Neuronal stem cell (in vitro differentiated cells): ENCODE measurements around the gene TTC39C.

Experiments used
- DNase-seq: peaks from one replicate; pipeline ENCODE4 v3.0.0-alpha.2; 2013; ENCODE audit warnings: low spot score
- H2AFZ ChIP-seq: one replicate; pipeline ENCODE4 v1.6.1; 2013; ENCODE audit warnings: mild to moderate bottlenecking, low read length, inconsistent platforms
- H2AK5ac ChIP-seq: 2 replicates; pipeline ENCODE4 v1.6.1; 2013; ENCODE audit warnings: low read depth, mild to moderate bottlenecking, inconsistent platforms, low read length, moderate library complexity, mixed read lengths
- H2BK120ac ChIP-seq: 2 replicates; pipeline ENCODE4 v1.6.1; 2013; ENCODE audit warnings: low read depth, mild to moderate bottlenecking, inconsistent platforms, low read length, moderate library complexity, mixed read lengths
- H2BK12ac ChIP-seq: one replicate; pipeline ENCODE4 v1.6.1; 2013; ENCODE audit warnings: low read length, inconsistent platforms
- H2BK15ac ChIP-seq: 2 replicates; pipeline ENCODE4 v1.6.1; 2013; ENCODE audit warnings: mild to moderate bottlenecking, low read length, inconsistent platforms, mixed read lengths
- H2BK5ac ChIP-seq: one replicate; pipeline ENCODE4 v1.6.1; 2013; ENCODE audit warnings: inconsistent platforms, mild to moderate bottlenecking, low read length, moderate library complexity
- H3K14ac ChIP-seq: one replicate; pipeline ENCODE4 v1.6.1; 2013; ENCODE audit warnings: low read length, inconsistent platforms
- H3K18ac ChIP-seq: 2 replicates; pipeline ENCODE4 v1.6.1; 2013; ENCODE audit warnings: low read length, inconsistent platforms
- H3K23ac ChIP-seq: 2 replicates; pipeline ENCODE4 v1.6.1; 2013; ENCODE audit warnings: low read depth, mild to moderate bottlenecking, mixed read lengths, low read length, inconsistent platforms; ENCODE audit not compliant: poor library complexity
- H3K27ac ChIP-seq: replicated peaks from 3 replicates; pipeline ENCODE4 v1.5.1; 2013; ENCODE audit warnings: low read length, inconsistent platforms
- H3K27me3 ChIP-seq, 3 experiments: 2 replicates each; pipeline ENCODE4 v1.6.1; 2013; ENCODE audit warnings: low read length in 3 of 3, mild to moderate bottlenecking in 2 of 3, inconsistent platforms in 1 of 3, low read depth in 1 of 3, mixed read lengths in 1 of 3, moderate library complexity in 1 of 3; ENCODE audit not compliant: control insufficient read depth in 3 of 3, insufficient read depth in 3 of 3
- H3K36me3 ChIP-seq, 2 donors: replicated peaks in 1 of 2; 2 replicates each; pipeline ENCODE4 v1.6.1; 2013; ENCODE audit warnings: low read length in 2 of 2; ENCODE audit not compliant: control insufficient read depth in 2 of 2, insufficient read depth in 2 of 2
- H3K4ac ChIP-seq: 2 replicates; pipeline ENCODE4 v1.6.1; 2013; ENCODE audit warnings: inconsistent platforms, mild to moderate bottlenecking, low read length, moderate library complexity
- H3K4me1 ChIP-seq, 2 donors: 1 replicate in 1 of 2; 2 replicates in 1 of 2; pipeline ENCODE4 v1.6.1; 2013; ENCODE audit warnings: low read length in 2 of 2, low read depth in 1 of 2; ENCODE audit not compliant: control insufficient read depth in 2 of 2, insufficient read depth in 1 of 2
- H3K4me2 ChIP-seq: one replicate; pipeline ENCODE4 v1.6.1; 2013; ENCODE audit warnings: mild to moderate bottlenecking, low read length, inconsistent platforms; ENCODE audit not compliant: insufficient read depth, poor library complexity, severe bottlenecking
- H3K4me3 ChIP-seq, 2 donors: 2 replicates each; pipeline ENCODE4 v1.5.1; 2013; ENCODE audit warnings: low read length in 2 of 2, mild to moderate bottlenecking in 2 of 2, inconsistent platforms in 1 of 2, moderate library complexity in 1 of 2
- H3K79me1 ChIP-seq: one replicate; pipeline ENCODE4 v1.6.1; 2013; ENCODE audit warnings: low read depth, mild to moderate bottlenecking, inconsistent platforms, low read length, moderate library complexity
- H3K9ac ChIP-seq: one replicate; pipeline ENCODE4 v1.6.1; 2013; ENCODE audit warnings: mild to moderate bottlenecking, low read depth, low read length, inconsistent platforms; ENCODE audit not compliant: poor library complexity
- H3K9me3 ChIP-seq, 2 donors: replicated peaks in 1 of 2; 2 replicates each; pipeline versions ENCODE3 to v1.6.1; 2013; ENCODE audit warnings: low read length in 2 of 2, mild to moderate bottlenecking in 2 of 2, inconsistent platforms in 1 of 2, low read depth in 1 of 2, mixed read lengths in 1 of 2, moderate library complexity in 1 of 2; ENCODE audit not compliant: control insufficient read depth in 2 of 2, insufficient read depth in 1 of 2
- H4K8ac ChIP-seq: one replicate; pipeline ENCODE4 v1.6.1; 2013; ENCODE audit warnings: low read depth, mild to moderate bottlenecking, inconsistent platforms, low read length, moderate library complexity
- H4K91ac ChIP-seq: one replicate; pipeline ENCODE4 v1.6.1; 2013; ENCODE audit warnings: low read length, low read depth, mild to moderate bottlenecking, inconsistent platforms; ENCODE audit not compliant: poor library complexity
- WGBS, 2 donors: extraction: QIAGEN DNeasy Blood & Tissue Kit; methylation state at CpG; one replicate each; pipeline ENCODE4 v1.1.7; 2013; ENCODE audit warnings: missing lambda C conversion rate in 2 of 2, mixed read lengths in 1 of 2; ENCODE audit not compliant: insufficient read length in 2 of 2, insufficient replicate concordance in 1 of 2; ENCODE audit errors: extremely low coverage in 2 of 2; 5-methylcytosine and 5-hydroxymethylcytosine counted together

TTC39C gene

GRCh38 chr18:23968638-23969604 is 45.6 kb upstream of the TTC39C start:
- Histone ChIP-seq H3K4me2 (no peak overlapping the region), H3K4me1 (peaks cover 0 to 3% of the 10 kb centered on the region in 2 donors), H2BK5ac (no peak overlapping the region), H3K27ac (no peak overlapping the region), H2AFZ (no peak overlapping the region), H3K14ac (no peak overlapping the region), H3K36me3 (no peaks in the 10 kb centered on the region), H3K18ac (no peak overlapping the region), H3K23ac (no peak overlapping the region), H2BK12ac (no peak overlapping the region), H3K4me3 (no peak overlapping the region), H4K8ac (no peak overlapping the region), H3K4ac (no peak overlapping the region), H3K9ac (no peak overlapping the region), H2AK5ac (no peak overlapping the region), H3K9me3 (no peaks in the 10 kb centered on the region), H3K79me1 (no peaks in the 10 kb centered on the region), H2BK15ac (no peak overlapping the region), H3K27me3 (peaks cover 0 to 8% (median 0%) of the 10 kb centered on the region in 3 experiments), H2BK120ac (no peak overlapping the region), H4K91ac (no peak overlapping the region)
- DNase-seq, result no peak
- WGBS, 2 donors, result no CpG with 5 or more reads among the region's 4 CpGs

DNA sequence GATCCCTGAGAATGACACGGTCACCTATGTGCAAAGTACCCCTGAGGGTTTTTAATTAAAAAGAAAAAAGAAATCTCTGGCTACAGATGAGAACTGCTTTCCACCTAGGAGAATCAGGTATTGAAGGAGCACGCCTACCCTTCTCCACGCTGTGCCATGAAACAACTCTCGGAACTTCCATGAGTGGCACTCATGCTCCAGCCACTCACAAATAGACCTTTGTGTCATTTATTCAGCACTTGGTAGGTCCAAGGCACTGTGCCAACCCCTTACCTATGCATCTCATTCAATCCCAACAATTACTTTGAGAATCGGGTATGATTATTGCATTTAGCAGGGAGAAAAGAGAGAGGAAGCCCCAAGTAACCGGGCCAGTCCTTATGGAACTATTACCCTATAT is 44.9 kb upstream of the TTC39C start:
- H3K4me3 ChIP-seq, result no peak overlapping the region
- no peak overlapping the region for H2BK5ac ChIP-seq

DNA sequence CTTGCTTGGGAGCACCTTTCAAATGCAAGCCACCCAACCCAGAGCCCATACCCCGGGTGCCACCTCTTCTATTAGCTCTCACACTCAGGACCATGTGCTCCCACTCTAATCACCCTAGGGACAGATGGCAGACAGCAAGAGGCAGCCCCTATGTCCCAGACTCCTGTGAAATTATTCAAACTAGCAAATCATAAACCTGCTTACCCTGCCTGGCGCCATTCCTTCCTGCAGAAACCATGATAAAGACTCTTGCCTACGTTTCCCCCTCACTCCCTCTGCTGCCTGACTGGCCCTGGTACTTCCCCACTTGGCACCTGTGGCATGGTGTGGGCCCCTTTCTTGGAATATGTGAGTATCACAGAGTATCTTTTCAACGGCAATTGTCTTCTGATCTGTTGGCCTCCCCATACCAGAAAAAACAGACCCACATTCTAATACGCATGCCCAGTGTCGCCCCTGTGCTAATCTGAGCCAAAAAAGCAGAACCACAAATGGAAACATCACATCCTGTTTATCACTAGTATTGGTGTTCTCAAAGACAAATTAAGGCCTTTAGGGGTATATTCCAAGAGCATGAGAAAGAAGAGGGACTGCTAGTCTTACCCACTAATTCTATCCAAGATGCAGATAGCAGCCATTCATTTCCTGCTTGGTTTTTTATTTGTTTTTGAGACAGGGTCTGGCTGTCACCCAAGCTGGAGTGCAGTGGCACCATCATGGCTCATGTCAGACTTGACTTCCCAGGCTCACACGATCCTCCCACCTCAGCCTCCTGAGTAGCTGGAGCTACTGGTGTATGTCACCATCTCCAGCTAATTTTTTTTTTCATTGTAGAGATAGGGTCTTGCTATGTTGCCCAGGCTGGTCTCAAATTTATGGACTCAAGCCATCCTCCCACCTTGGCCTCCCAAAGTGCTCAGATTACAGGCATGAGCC is 44.1 kb upstream of the TTC39C start:
- Histone ChIP-seq H3K23ac (no peak overlapping the region), H2BK15ac (no peak overlapping the region), H4K91ac (no peak overlapping the region), H3K9ac (no peak overlapping the region), H3K9me3 (no peaks in the 10 kb centered on the region), H3K36me3 (no peaks in the 10 kb centered on the region), H2AFZ (no peak overlapping the region), H3K27me3 (peaks cover 0 to 5% (median 0%) of the 10 kb centered on the region in 3 experiments), H3K27ac (no peak overlapping the region), H3K18ac (no peak overlapping the region), H2AK5ac (no peak overlapping the region), H3K4me3 (no peak overlapping the region), H3K14ac (no peak overlapping the region), H3K4me2 (no peak overlapping the region), H3K4me1 (peaks cover 0 to 3% of the 10 kb centered on the region in 2 donors), H4K8ac (no peak overlapping the region), H2BK5ac (no peak overlapping the region), H3K79me1 (no peaks in the 10 kb centered on the region), H2BK120ac (no peak overlapping the region), H2BK12ac (no peak overlapping the region), H3K4ac (no peak overlapping the region)
- DNase-seq, result no peak
- no CpG with 5 or more reads among the region's 7 CpGs for WGBS, 2 donors

More for the DNA sequence above, 44.9 kb upstream of the TTC39C start:
- H2BK120ac ChIP-seq, result no peak overlapping the region
- H3K36me3 ChIP-seq, result no peaks in the 10 kb centered on the region
- DNase-seq, result no peak
- no peak overlapping the region for H2BK12ac ChIP-seq
- no peak overlapping the region for H4K8ac ChIP-seq
- no CpG with 5 or more reads among the region's 6 CpGs for WGBS, 2 donors
- no peak overlapping the region for H3K4ac ChIP-seq
- no peak overlapping the region for H3K23ac ChIP-seq
- no peak overlapping the region for H2AK5ac ChIP-seq
- H2AFZ ChIP-seq, result no peak overlapping the region
- peaks cover 0 to 3% of the 10 kb centered on the region in 2 donors for H3K4me1 ChIP-seq
- no peak overlapping the region for H3K9ac ChIP-seq
- no peak overlapping the region for H2BK15ac ChIP-seq
- H3K14ac ChIP-seq, result no peak overlapping the region
- H3K18ac ChIP-seq, result no peak overlapping the region
- H4K91ac ChIP-seq, result no peak overlapping the region
- H3K27ac ChIP-seq, result no peak overlapping the region
- no peak overlapping the region for H3K4me2 ChIP-seq
- H3K79me1 ChIP-seq, result no peaks in the 10 kb centered on the region
- H3K27me3 ChIP-seq, result peaks cover 0 to 8% (median 0%) of the 10 kb centered on the region in 3 experiments
- H3K9me3 ChIP-seq, result no peaks in the 10 kb centered on the region

- no peak overlapping the region for H3K4ac ChIP-seq
- H3K14ac ChIP-seq, result no peak overlapping the region
- H3K27ac ChIP-seq, result no peak overlapping the region
- peaks cover 0 to 3% of the 10 kb centered on the region in 2 donors for H3K4me1 ChIP-seq
- no peak overlapping the region for H3K18ac ChIP-seq
- H3K4me2 ChIP-seq, result no peak overlapping the region
- H3K27me3 ChIP-seq, result peaks cover 0 to 3% (median 0%) of the 10 kb centered on the region in 3 experiments
- H4K8ac ChIP-seq, result no peak overlapping the region
- no peaks in the 10 kb centered on the region for H3K79me1 ChIP-seq
- no peak for DNase-seq
- no peaks in the 10 kb centered on the region for H3K36me3 ChIP-seq
- no peaks in the 10 kb centered on the region for H3K9me3 ChIP-seq
- H2AK5ac ChIP-seq, result no peak overlapping the region
- no peak overlapping the region for H2BK120ac ChIP-seq
- H2AFZ ChIP-seq, result no peak overlapping the region
- H2BK15ac ChIP-seq, result no peak overlapping the region
- H3K23ac ChIP-seq, result no peak overlapping the region
- H3K9ac ChIP-seq, result no peak overlapping the region
- H3K4me3 ChIP-seq, result no peak overlapping the region
- H2BK12ac ChIP-seq, result no peak overlapping the region
- H4K91ac ChIP-seq, result no peak overlapping the region
- no peak overlapping the region for H2BK5ac ChIP-seq
- no CpG with 5 or more reads among the region's 5 CpGs for WGBS, 2 donors
Observed at GRCh38 chr18:23971097-23971440, 43.5 kb upstream of the TTC39C start.
